ENCODE data around the gene SLC35F1.

The SLC35F1 gene

GRCh38 chr6:118198746-118199145 is 291.7 kb downstream of the SLC35F1 start:
- peak; percentile 1 for DNase-seq (ENCODE audit: low read depth)
- H3K4me3 ChIP-seq (ENCODE audit: low read length) = no peak overlapping the region
- TF ChIP-seq, protein P1, sequence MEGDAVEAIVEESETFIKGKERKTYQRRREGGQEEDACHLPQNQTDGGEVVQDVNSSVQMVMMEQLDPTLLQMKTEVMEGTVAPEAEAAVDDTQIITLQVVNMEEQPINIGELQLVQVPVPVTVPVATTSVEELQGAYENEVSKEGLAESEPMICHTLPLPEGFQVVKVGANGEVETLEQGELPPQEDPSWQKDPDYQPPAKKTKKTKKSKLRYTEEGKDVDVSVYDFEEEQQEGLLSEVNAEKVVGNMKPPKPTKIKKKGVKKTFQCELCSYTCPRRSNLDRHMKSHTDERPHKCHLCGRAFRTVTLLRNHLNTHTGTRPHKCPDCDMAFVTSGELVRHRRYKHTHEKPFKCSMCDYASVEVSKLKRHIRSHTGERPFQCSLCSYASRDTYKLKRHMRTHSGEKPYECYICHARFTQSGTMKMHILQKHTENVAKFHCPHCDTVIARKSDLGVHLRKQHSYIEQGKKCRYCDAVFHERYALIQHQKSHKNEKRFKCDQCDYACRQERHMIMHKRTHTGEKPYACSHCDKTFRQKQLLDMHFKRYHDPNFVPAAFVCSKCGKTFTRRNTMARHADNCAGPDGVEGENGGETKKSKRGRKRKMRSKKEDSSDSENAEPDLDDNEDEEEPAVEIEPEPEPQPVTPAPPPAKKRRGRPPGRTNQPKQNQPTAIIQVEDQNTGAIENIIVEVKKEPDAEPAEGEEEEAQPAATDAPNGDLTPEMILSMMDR (conservative IDR thresholded peaks at IDR 0.05; ENCODE audit: low read length) = no peak

DNA sequence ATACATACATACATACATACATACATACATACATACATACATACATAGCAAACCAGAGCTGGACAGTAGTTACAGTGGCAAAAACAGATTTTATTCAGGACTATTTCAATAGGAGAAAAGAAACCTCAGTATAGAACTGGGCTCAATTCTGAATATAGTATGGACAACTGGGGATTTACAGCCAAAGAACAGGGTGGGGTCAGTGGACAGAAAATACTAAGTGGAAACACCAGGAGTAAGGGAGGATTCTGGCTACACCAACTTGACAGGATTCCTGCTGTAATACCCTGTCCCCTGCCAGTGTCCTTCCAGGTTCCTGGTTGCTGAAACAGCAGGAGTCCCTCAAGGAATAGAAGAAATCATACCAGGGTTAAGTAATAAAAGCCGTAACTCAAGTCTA is 293.1 kb downstream of the SLC35F1 start:
- TF ChIP-seq, protein P1 (conservative IDR thresholded peaks at IDR 0.05; ENCODE audit: low read length) = no peak
- no peak for DNase-seq (ENCODE audit: low read depth)
- no peak overlapping the region for H3K4me3 ChIP-seq (ENCODE audit: low read length)

DNA sequence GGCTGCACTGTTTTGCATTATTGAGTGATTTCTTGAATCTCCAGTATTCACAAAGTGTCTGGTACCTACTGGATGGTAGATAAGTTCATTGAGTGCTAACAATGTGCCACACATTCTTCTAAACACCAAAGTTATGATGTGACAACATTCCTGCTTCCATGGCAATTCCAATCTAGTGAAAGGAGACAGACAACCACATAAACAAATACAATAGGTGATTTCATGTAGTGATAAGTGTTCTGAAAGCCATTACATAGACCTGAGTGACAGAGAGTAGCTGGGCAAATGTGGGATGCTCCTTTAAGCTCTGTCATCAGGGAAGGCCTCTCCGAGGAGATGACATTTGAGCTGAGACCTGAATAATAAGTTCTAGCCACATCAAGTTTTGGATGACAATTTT is 295.5 kb downstream of the SLC35F1 start:
- TF ChIP-seq, protein P1 (conservative IDR thresholded peaks at IDR 0.05; ENCODE audit: low read length) = no peak

DNA sequence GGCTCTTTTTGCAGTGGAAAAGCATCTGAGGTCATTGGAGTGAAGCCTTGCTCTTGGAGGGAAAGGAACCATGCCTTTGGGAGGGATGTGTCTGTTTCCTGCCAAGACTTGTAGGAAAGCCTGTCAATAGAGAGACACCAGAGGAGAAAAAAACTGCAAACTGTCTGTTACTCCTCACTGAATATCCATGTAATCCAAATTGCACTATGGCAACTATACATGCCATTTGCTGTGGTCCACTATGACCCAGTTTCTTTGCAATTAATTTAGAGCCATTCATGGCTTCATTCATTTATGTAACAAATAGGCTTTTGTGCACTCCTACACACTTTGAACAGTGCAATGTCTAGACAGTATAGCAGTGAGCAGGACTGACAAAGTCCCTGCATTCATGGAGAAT is 296.5 kb downstream of the SLC35F1 start:
- H3K4me3 ChIP-seq (ENCODE audit: low read length) = no peak overlapping the region
- no peak for DNase-seq (ENCODE audit: low read depth)
- TF ChIP-seq, protein P1 (conservative IDR thresholded peaks at IDR 0.05; ENCODE audit: low read length) = no peak

More for the DNA sequence above, 295.5 kb downstream of the SLC35F1 start:
- no peak for DNase-seq (ENCODE audit: low read depth)
- no peak overlapping the region for H3K4me3 ChIP-seq (ENCODE audit: low read length)

DNA sequence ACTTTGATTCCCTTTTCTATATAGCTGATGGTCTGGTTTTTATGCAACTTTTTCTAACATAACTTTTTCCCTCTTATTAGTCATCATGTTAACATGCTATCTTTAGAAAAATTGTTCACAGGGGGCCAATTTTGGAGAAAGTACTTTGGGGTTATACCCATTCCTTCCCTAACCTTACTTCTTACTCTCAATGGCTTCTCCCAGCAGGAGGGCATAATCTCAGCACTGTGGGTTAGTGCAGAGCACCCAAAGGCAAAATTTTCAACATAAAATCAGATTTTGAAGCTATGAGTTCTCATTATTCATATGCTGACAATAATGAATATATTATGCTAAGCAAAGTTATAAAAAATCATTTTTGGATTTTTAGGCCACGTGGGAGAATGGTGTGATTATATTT is 299.2 kb downstream of the SLC35F1 start:
- TF ChIP-seq, protein P1 (conservative IDR thresholded peaks at IDR 0.05; ENCODE audit: low read length) = no peak
- no peak overlapping the region for H3K4me3 ChIP-seq (ENCODE audit: low read length)
- DNase-seq (ENCODE audit: low read depth) = no peak

DNA sequence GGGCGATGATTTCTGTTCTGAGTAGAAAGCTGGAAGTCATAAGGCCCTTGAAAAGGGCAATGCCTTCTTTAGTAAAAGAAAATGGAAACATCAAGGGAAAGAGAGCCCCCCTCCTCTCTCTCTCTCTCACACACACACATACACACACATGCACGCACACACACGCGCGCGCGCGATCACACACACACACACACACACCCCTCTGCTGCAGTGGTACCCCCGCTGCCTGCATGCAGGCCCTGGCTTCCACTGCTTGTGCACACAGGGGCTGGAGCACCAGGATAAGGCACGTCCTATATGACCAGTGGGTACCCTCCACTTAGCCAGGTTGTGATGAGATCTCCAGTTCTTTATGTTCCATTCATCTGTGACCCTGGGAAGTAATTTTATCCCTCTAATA is 300.9 kb downstream of the SLC35F1 start:
- TF ChIP-seq, protein P1 (conservative IDR thresholded peaks at IDR 0.05; ENCODE audit: low read length) = no peak
- no peak overlapping the region for H3K4me3 ChIP-seq (ENCODE audit: low read length)
- no peak for DNase-seq (ENCODE audit: low read depth)

DNA sequence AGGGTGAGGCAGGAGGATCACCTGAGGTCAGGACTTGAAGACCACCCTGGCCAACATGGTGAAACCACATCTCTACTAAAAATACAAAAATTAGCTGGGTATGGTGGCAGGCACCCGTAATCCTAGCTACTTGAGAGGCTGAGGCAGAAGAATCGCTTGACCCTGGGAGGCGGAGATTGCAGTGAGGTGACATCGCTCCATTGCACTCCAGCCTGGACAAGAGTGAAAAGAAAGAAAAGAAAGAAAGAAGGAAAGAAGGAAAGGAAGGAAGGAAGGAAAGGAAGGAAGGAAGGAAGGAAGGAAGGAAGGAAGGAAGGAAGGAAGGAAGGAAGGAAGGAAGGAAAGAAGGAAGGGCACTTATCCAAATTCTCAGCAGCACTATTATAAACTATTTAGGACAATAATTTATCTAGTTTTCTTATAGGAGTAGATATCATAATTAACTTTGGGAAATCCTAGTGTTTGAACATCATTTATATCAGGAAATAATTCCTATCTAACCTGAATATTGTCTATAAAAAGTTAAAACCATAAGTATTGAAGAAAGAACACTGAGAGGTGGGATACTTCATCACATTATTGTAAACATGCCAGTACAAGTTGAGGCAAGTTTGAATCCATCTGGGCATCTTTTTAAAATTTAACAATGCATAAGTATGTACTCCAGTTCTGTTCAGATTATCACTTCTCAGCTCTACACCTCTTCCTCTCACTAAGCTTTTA is 305.5 kb downstream of the SLC35F1 start:
- TF ChIP-seq, protein P1 (conservative IDR thresholded peaks at IDR 0.05; ENCODE audit: low read length) = no peak
- H3K4me3 ChIP-seq (ENCODE audit: low read length) = no peak overlapping the region
- no peak for DNase-seq (ENCODE audit: low read depth)

All from AG10803 (cell line).